Ishikawa (cell line): Measurements from ENCODE around the gene ZNF862.

Source experiments
- CEBPB ChIP-seq: IDR thresholded peaks from 2 replicates; pipeline ENCODE4 v1.6.1; 2012
- CREB1 ChIP-seq: IDR thresholded peaks from 2 replicates; pipeline ENCODE4 v1.6.1; 2012; ENCODE audit warnings: low read depth
- EGR1 ChIP-seq: IDR thresholded peaks from 2 replicates; pipeline ENCODE4 v1.6.1; 2012
- EP300 ChIP-seq: IDR thresholded peaks from 2 replicates; pipeline ENCODE4 v1.6.1; 2012; ENCODE audit warnings: borderline replicate concordance
- FOXM1 ChIP-seq: IDR thresholded peaks from 2 replicates; pipeline ENCODE4 v1.6.1; 2012; ENCODE audit warnings: low read depth, borderline replicate concordance
- MAX ChIP-seq: IDR thresholded peaks from 2 replicates; pipeline ENCODE4 v1.6.1; 2012
- NFIC ChIP-seq: IDR thresholded peaks from 2 replicates; pipeline ENCODE4 v1.6.1; 2012
- RAD21 ChIP-seq: IDR thresholded peaks from 2 replicates; pipeline ENCODE4 v1.6.1; 2012; ENCODE audit warnings: low read depth
- REST ChIP-seq: IDR thresholded peaks from 2 replicates; pipeline ENCODE4 v1.6.1; 2012; ENCODE audit warnings: low read depth, mild to moderate bottlenecking
- TAF1 ChIP-seq: IDR thresholded peaks from 2 replicates; pipeline ENCODE4 v1.6.1; 2012; ENCODE audit warnings: low read depth, mild to moderate bottlenecking
- TCF12 ChIP-seq: IDR thresholded peaks from 2 replicates; pipeline ENCODE4 v1.6.1; 2012; ENCODE audit warnings: low read depth
- TEAD4 ChIP-seq: IDR thresholded peaks from 2 replicates; pipeline ENCODE4 v1.6.1; 2012
- USF1 ChIP-seq: IDR thresholded peaks from 2 replicates; pipeline ENCODE4 v1.6.1; 2012
- YY1 ChIP-seq: IDR thresholded peaks from 2 replicates; pipeline ENCODE4 v1.6.1; 2012; ENCODE audit warnings: low read depth
- ZBTB7A ChIP-seq: IDR thresholded peaks from 2 replicates; pipeline ENCODE4 v1.6.1; 2012; ENCODE audit warnings: low read depth

ZNF862 gene

GRCh38 chr7:149879766-149880637 lies 41.8 kb downstream of the ZNF862 start:
- TF ChIP-seq CREB1 (no peak), TEAD4 (no peak), FOXM1 (no peak), REST (no peak), RAD21 (no peak), TAF1 (no peak), CEBPB (no peak), TCF12 (no peak), USF1 (no peak), ZBTB7A (no peak), YY1 (no peak)

GRCh38 chr7:149880638-149881311 lies 42.6 kb downstream of the ZNF862 start:
- TF ChIP-seq CEBPB (no peak), USF1 (no peak), EP300 (no peak), CREB1 (no peak), REST (no peak), MAX (no peak), ZBTB7A (no peak), TEAD4 (no peak), YY1 (no peak), FOXM1 (no peak), TAF1 (no peak), TCF12 (no peak), EGR1 (no peak), NFIC (no peak), RAD21 (no peak)

- TF ChIP-seq YY1 (no peak), MAX (no peak), REST (no peak), ZBTB7A (no peak), EP300 (no peak), RAD21 (no peak), TCF12 (no peak), FOXM1 (no peak), CREB1 (no peak), EGR1 (no peak), USF1 (no peak), TAF1 (no peak), TEAD4 (no peak), CEBPB (no peak), NFIC (no peak)
Observed at GRCh38 chr7:149881328-149882247, 43.4 kb downstream of the ZNF862 start.
